Measurements from ENCODE around the gene PGAM5. TPM values are rescaled to one million over a fixed set of nuclear protein-coding genes. Genes with fewer than 3 reads are reported as not detected.

PGAM5 gene
- total RNA-seq, 1 experiment from 2014 or later = 112 TPM

GRCh38 chr12:132741620-132742019 lies 31.0 kb downstream of the PGAM5 start:
- Histone ChIP-seq H4K5ac (ENCODE audit: insufficient read length, low read depth, low read length) (no peak overlapping the region), H4K20me1 (ENCODE audit: control insufficient read depth, insufficient read depth, insufficient read length) (no peaks in the 10 kb centered on the region), H2AFZ (ENCODE audit: low read length) (no peak overlapping the region), H3K23me2 (ENCODE audit: insufficient read length, low read depth, low read length, poor library complexity, severe bottlenecking) (no peaks in the 10 kb centered on the region), H2BK20ac (ENCODE audit: low read depth, low read length, poor library complexity, severe bottlenecking) (no peak overlapping the region), H2AK5ac (ENCODE audit: insufficient read length, low read length) (no peak overlapping the region), H4K8ac (replicated peaks; ENCODE audit: insufficient read length, low read depth, low read length) (no peak overlapping the region), H3K14ac (ENCODE audit: insufficient read depth, low read length) (no peak overlapping the region), H3K27ac (ENCODE audit: insufficient read length, low read depth, low read length) (no peak overlapping the region), H3K79me1 (ENCODE audit: insufficient read depth, low read depth, low read length, poor library complexity, severe bottlenecking) (no peaks in the 10 kb centered on the region), H2BK15ac (ENCODE audit: low read depth, low read length) (no peak overlapping the region), H3K18ac (ENCODE audit: insufficient read length, low read depth, low read length) (no peak overlapping the region), H3K4me2 (ENCODE audit: insufficient read depth, insufficient read length, low read length) (no peak overlapping the region), H2BK5ac (ENCODE audit: insufficient read length, low read length) (no peak overlapping the region), H3K27me3 (ENCODE audit: insufficient read depth, low read length) (no peaks in the 10 kb centered on the region), H3K79me2 (ENCODE audit: insufficient read depth, low read length) (no peaks in the 10 kb centered on the region; the same call in 1 of the 2 replicates), H4K91ac (ENCODE audit: insufficient read length, low read depth, low read length) (no peak overlapping the region), H3K56ac (ENCODE audit: insufficient read length, low read depth, low read length) (no peak overlapping the region), H3K9ac (ENCODE audit: extremely low read depth, insufficient read length, low read length) (no peak overlapping the region), H3K23ac (ENCODE audit: insufficient read length, low read depth, low read length) (no peak overlapping the region), H3K4me1 (ENCODE audit: insufficient read depth, low read length) (no peaks in the 10 kb centered on the region), H2BK12ac (ENCODE audit: insufficient read length, low read depth, low read length) (no peak overlapping the region), H2BK120ac (ENCODE audit: low read depth, low read length, poor library complexity, severe bottlenecking) (no peak overlapping the region), H3T11ph (ENCODE audit: low read length) (no peak overlapping the region), H3K4ac (ENCODE audit: low read depth, low read length) (no peak overlapping the region), H3K9me3 (ENCODE audit: control insufficient read depth, low read depth, low read length) (no peaks in the 10 kb centered on the region)
- no CpG with 5 or more reads among the region's 8 CpGs for WGBS (ENCODE audit: extremely low coverage, insufficient read length, low lambda C conversion rate)
- no peaks in the 10 kb centered on the region for H3K4me1 Mint-ChIP-seq
- TF ChIP-seq CTCF (conservative IDR thresholded peaks at IDR 0.05) = no peak
- H3K36me3 Mint-ChIP-seq (ENCODE audit: insufficient read depth in 1 of 3, low read depth in 3 of 3) = peaks cover 68 to 95% (median 90%) of the 10 kb centered on the region in 3 experiments
- no peaks in the 10 kb centered on the region for H3K9me3 Mint-ChIP-seq
- H3K27ac Mint-ChIP-seq = no peak overlapping the region
- H3K27me3 Mint-ChIP-seq (ENCODE audit: low read depth) = no peaks in the 10 kb centered on the region
- H3K4me3 Mint-ChIP-seq = no peak overlapping the region
- DNase-seq = no peak

All from H9 (cell line).